Kidney glomerular epithelial cell (primary cell): ENCODE data around the gene DRD4.
"Not testable (repeated sequence)": the region's sequence is repeated elsewhere in the genome, so short reads cannot be mapped to it uniquely, and the experiment has no call there.

Experiments used
- DNase-seq: peaks from one replicate; lab custom pipeline; 2025; lab: John Stamatoyannopoulos, UW

The DRD4 gene

DNA sequence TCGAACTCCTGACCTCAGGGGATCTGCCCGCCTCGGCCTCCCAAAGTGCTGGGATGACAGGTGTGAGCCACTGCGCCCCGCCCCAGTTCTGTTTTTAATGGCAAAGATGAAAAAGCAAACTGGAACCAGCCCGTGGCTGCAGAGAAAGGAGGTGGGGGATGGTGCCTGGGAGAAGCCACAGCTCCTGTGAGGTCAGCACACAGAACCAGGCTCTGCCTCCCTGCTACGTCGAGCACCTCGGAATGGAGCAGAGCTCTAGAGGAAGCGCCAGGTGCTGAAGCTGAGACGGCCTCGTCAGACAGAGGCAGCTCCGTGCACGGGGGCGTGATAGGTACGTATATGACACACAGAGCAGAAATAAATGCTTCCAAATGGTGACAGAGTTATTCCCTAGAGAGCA lies 8.5 kb downstream of the DRD4 start:
- DNase-seq = no peak

DNA sequence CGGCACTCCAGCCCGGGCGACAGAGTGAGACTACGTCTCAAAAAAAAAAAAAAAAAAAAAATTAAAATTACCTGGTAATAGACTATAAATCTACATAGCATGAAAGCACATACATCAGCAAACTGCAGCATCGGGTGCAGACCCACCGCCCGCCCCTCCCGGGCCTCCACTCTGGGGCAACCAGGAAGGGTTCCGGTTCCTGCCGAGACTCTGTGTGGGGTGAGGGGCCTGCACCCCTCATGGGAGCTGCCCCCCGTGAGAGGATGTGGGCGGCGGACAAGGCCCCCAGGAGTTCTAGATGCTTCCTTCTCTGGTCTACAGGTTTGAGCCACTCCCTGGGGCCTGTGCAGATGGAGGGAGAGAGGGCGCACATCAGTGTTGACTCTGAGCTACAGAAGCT lies 9.1 kb downstream of the DRD4 start:
- DNase-seq = no peak

DNA sequence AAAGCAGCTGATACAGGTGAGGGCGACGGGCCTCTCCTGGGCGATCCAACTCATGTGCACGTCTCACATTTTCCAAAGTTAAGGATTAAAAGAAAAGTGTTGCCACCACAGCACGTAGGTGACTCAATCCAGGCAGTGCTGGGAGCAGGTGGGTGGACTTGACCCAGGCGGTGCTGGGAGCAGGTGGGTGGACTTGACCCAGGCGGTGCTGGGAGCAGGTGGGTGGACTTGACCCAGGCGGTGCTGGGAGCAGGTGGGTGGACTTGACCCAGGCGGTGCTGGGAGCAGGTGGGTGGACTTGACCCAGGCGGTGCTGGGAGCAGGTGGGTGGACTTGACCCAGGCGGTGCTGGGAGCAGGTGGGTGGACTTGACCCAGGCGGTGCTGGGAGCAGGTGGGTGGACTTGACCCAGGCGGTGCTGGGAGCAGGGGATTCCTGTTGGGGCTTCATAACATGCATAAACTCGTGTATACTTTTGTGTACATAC lies 10.6 kb downstream of the DRD4 start:
- DNase-seq = not testable (repeated sequence)

DNA sequence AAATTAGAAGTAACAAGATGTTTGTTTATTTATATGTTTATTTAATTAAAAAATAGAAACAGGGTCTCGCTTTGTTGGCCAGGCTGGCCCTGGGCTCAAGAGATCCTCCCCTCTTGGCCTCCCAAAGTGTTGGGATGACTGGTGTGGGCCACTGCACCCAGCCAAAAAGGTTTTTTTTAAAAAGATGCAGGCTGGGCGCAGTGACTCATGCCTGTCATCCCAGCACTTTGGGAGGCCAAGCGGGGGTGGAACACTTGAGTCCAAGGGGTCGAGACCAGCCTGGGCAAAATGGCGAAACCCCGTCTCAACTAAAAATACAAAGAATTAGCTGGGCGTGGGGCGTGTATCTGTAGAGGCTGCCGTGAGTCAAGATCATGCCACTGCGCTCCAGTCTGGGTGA lies 13.4 kb downstream of the DRD4 start:
- DNase-seq = no peak

DNA sequence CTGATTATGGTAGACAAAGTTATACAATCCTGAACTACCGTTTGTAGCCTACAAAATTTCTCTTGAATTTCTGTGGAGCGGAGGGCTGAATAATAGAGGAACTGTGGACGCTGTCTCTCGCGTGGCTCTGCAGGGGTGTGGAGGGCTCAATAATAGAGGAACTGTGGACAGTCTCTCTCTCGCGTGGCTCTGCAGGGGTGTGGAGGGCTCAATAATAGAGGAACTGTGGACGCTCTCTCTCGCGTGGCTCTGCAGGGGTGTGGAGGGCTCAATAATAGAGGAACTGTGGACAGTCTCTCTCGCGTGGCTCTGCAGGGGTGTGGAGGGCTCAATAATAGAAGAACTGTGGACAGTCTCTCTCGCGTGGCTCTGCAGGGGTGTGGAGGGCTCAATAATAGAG lies 16.1 kb downstream of the DRD4 start:
- not testable (repeated sequence) for DNase-seq

DNA sequence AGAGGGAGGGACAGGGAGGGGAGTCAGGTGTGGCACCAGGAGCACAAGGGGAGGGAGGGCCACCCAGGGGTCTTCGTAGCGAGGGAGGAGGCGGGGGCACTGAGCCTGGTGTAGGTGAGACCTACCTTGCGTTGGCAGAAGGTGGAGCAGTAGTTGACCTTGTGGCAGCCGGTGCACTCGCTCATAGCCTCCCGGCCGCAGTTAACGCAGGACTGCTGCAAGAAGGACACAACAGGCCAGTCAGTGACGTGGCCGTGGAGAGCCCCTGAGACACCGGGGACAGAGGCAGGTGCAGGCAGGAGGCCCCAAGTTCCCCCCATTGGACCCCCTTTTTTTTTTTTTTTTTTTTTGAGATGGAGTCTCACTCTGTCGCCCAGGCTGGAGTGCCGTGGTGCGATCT lies 16.8 kb downstream of the DRD4 start:
- DNase-seq = no peak

DNA sequence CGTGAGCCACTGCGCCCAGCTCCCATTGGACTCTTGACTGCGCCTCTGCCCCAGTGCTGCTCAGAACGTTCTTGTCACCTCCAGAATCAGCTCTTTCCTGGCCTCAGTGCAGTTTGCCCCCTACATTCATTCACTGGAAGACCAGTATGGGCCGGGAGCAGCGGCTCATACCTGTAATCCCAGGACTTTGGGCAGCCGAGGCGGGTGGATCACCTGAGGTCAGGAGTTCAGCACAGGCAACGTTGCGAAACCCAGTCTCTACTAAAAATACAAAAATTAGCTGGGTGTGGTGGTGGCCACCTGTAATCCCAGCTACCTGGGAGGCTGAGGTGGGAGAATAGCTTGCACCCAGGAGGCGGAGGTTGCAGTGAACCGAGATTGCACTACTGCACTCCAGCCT lies 17.4 kb downstream of the DRD4 start:
- DNase-seq = not testable (repeated sequence)

DNA sequence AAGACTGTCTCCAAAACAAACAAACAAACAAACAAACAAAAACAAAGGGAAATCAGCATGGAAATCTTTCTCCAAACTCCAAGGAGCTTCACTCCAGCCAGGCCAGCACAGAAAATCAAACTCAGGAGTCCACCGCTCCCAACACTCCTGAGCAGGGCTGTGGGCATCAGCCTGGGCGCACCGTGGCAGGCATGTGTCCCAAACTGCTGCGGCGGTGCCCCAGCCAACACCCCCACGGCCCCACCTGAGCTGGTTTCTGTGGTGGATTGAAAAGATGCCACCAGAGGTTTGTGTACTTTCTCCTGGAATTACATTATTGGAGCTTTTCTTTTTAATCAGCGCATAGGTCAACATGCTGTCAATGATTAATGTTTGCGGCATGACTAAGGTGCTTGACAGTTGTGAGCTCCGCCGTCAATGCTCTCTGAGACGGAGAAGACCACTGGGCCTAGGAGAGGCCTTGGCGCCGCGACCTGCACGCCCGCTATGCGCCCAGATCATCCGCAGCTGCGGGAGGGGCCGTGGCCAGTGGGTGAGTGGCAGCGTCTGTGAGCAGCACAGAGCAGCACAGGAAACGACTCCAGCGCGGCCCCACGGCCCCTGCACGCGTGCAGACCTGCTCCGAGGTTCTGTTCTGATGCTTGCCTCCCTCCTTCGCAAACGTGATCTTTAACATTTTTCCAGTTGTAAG lies 18.1 kb downstream of the DRD4 start:
- peak; percentile 49 for DNase-seq

DNA sequence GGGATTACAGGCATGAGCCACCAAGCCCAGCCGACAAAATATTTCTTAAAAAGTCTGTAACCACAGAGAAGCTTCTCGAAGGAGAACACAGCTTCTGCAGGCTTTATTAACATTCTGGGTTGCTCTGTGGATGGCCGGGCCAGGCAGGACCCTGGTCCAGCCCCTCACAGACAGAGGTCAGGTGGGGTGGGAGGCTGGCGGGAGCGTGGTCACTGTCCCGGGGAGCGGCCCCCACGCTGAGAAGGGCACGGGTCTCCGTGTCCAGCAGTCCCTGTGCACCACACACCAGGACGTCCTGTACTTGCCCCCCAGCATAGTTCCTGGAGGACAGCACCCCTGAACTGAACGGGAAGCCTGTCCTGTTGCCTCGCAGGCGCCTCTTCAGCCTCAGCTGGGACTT lies 19.4 kb downstream of the DRD4 start:
- DNase-seq = no peak

DNA sequence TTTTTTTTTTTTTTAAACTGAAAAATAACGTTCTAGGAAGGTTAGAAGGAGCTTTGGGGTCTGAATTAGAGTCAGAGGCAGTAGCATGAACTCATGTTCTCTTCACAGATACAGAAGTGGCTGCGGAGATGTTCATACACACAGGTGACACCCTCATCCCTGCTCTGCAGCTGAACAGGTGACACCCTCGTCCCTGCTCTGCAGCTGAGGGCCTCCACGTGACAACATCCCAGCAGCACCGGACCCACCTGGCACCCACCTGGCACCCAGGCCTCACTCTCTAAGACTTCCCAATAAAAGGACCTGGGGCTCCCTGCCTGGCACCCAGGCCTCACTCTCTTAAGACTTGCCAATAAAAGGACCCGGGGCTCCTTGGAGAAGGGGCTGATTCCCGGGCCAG lies 19.8 kb downstream of the DRD4 start:
- DNase-seq = no peak

DNA sequence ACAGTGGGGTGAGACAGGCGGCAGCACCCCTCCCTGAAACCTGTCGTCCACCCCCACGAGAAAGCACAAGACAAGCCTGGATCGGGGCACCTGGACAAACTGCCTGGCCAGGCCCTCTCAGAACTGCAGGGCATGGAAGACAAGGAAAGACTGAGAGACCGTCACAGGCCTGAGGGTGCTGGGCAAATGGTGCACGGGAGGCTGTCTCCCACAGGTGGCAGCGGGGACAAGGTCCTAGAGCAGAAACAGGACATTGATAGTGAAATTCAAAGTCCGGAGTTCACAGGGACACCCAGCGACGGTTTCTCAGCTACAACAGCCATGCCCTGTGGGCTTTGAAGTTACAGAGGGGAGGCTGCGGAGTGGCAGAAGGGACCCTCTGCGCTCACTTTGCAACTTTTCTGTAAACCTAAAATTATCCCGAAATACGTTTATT lies 20.6 kb downstream of the DRD4 start:
- DNase-seq = no peak

DNA sequence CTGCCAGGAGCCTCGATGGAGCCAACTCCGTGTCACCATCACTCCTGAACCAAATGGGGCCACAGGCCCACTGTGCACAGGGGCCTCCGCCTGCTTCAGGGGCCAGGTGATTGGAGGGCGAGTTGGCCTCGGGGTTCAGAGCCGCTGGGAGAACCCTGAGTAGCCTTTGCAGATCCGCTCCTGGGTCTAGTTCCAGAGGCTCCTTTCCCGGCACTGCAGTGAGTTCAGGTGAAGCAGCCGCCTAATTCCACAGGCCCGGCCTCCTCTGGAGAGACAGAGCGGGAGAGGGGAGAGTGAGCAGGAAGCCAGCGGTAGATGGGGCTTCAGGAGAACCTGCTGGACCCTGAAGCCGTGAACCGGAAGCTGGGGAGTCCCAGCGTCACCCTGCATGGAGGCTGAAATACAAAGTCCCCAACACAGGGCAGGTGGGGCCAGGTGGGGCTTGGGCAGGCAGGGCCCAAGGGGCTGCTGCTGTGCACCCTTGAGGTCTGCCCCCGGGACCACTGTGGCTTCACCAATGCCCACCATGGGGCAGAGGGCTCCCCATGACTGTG lies 22.5 kb downstream of the DRD4 start:
- DNase-seq = no peak

DNA sequence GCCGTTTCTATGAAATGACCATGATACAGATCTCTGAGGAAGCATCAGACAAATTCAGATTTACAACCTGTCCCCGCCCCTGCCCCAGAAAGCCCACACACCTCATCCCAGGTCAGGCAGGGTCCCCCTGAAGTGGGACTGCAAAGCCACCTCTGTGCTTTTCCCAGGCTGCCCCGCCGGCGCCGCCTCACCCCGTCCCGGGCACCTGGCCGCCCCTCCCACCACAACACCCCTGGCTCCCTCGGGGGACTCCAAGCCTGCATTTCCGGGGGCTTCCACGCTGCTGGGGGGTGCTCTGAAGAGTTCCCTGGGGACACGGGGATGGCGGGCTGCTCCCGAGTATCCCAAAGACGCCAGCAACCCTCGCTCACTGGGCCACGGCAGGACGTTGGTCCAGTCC lies 23.2 kb downstream of the DRD4 start:
- DNase-seq = no peak

DNA sequence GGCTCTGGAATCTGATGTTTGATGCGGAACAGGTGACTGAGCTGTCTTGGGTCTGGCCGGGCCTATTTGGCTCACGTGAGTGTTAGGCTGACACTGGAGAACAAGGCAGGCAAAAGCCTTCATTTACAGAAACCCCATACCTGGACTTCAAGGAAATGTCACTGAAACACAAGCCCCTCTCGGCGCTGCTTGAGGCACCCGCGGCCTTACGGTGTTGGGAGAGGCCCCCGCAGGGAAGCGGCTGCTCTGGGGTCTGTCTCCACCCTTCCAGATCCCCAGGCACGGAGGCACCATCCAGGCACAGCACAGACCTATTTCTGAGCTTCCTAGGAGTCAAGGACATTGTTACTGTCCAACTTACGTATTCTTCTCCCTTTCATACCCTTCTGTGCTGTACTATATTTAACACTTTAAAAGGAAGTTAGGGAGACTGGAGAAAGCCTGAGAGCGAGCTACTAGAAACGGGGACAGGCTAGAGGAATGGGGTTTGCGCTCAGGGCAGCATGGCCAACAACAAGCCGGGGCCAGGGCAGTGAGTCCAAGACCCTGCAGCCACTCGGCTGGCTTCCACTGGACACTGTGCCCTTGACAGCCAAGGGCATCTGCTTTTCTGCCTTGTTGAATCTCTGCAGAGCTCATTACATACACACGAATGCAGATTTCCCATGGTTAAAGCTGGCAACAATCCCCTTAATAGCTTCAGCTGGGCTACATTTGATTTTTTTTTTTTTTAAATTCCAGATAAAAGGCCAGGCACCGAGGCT lies 23.8 kb downstream of the DRD4 start:
- DNase-seq = no peak

DNA sequence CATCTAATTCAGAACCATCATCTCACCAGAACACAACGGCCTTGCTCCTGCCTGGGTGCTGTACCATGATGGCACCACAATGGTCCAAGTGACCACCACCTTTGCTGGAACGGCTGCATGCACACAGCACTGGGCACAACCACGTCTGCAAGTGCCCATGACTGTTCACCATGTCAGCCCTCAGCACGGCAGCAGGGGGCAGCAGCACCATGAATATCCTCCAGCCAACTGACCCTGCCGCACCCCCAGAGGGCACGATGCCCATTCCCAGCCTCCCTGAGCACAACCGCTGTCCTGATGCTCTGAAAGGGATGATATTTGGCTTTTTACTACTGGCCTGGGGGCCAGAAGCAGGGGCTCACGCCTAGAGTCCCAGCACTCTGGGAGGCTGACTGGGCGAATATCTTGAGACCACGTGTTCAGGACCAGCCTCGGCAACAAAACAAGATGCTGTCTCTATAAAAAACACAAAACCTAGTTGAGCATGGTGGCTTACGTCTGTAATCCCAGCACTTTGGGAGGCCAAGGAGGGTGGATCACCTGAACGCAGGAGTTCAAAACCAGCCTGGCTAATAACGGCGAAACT lies 25.7 kb downstream of the DRD4 start:
- no peak for DNase-seq

DNA sequence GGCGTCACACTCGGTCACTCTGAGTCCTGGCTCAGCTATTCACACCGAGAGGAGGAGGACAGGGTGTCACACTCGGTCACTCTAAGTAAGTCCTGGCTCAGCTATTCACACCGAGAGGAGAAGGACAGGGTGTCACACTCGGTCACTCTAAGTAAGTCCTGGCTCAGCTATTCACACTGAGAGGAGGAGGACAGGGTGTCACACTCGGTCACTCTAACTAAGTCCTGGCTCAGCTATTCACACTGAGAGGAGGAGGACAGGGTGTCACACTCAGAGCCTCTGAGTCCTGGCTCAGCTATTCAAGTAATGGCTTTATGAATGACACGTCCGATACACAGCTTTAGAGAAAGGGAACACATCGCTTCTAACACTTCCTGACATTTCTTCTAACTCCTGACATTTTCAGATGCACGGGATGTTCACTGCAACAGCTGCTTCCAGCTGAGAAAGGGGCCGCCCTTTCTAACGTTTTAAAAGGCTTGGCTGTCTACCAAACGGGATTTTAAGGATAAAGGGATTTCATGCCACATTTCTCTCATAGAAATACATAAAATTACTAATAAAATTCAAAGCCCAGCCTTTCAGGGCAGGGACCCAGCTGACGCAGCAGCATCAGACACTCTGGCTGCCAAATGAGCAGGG lies 28.1 kb downstream of the DRD4 start:
- no peak for DNase-seq

DNA sequence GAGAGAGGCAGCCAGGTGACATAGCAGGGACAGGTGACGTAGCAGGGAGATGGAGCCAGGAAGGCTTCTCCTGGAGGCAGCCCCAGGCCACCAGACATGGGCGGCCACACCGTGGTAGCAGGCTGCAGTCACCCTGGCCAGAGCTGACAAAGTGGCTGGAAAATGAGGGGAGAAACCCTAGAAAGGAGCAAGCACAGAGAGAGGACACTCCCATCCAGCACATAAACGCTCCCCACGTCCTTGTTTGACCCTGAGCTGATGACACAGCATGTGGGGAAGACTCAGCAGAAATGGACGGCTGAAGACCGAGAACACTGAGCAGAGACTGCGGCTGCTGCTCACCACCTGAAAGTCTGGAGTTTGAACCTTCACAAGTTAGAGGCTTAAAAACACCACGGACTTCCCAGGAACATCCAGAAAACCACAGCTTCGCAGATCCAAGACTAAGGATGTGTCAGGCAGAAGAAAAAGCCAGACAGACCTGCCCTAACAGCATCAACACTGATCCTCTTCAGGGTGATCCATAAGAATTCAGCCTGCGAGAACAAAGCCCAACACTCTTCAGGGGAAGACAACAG lies 28.7 kb downstream of the DRD4 start:
- no peak for DNase-seq

DNA sequence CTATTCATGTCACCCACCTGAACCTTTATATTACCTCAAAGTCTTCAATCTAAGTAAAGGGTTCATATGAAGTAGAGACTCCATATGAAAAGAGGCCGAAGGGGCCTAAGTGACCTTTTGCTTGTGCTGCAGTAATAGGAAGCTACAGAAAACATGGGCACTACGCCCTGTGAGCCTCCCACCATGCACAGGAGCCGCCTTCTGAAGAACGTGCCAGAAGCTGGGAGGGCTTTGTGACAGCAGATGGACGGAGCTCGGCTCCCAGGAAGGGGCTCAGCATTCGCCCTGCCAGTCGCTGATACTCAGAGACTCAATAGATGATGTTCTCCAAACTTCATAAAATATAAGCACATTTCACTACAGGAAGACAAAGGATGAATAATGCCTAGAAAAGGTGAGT lies 36.8 kb downstream of the DRD4 start:
- no peak for DNase-seq

DNA sequence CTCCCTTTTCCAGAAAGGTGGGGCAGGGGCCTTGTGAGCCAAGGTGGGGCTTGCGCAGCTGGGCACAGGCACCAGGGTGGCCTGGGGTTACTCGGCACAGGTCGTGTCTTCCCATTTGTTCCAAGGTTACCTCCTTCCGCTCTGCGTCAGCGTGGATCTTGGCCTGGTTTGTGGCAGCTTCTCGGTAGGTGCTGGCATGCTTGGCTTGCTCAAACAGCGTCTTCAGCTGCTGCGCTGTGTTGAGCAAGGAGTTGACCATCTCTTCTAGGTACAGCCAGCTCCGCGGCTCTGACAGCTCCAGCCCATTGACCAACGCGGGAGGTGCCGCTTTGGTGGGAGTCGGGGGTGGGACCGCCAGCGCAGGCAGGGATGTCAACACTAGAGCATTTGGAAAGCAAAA lies 37.3 kb downstream of the DRD4 start:
- no peak for DNase-seq

DNA sequence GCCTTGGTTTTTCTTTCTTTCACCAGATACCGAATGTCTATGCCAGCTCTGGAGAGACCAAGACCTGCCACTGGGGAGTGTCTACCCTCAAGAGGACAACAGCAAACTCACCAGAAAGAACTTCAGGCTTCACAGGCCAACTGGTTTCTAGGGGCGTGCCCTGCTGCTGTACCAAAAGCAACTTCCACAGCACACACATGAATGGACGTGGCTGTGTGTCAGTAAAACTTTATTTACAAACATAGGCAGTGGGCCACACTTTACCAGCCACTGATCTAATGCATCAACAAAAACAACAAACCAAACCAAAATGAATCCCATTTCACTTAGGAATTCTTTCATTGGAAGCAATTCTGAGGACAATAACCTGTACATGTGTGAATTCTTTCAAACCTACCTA lies 41.2 kb downstream of the DRD4 start:
- no peak for DNase-seq

DNA sequence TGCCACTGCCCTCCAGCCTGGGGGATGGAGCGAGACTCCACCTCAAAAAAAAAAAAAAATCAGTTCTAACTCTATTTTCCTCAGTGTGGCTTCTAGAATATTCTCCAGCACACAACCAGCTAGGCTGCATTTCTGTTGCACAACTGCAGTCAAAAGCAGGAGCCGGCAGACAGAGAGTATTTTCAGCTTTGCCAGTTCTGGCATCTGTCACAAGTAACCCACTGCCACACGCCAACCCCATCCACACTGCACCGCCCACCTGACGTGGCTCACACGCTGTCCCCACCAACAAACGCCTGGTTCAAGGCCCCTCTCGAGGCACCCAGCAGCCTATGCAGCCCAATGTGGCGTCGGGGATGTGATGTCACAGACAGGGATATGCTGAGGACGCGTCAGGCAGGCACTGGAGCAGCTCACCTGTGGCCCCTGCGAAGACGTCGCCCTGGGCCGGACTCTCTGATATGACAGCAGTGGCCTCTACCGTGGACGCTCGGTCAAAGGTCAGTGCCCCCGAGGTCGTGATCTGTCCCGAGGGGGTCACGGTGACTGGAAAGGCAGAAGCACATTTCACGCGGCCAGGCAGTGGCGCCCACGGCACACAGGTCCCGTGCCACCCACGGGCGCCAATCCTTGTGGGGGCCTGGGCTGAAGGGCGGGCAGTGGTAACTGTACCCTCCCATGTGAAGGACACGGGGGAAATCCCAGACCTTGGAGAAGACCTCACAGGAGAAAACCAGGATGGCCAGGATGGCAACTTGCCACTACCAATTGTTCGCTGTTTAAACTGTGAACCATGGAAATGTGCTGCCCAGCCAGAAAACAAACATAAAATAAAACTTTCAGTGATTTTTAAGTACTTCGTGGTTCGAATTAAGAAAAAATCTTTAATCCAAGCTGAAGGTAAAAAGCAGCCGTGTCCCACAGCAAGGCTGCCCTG lies 42.5 kb downstream of the DRD4 start:
- DNase-seq = no peak
